ENCODE results near the gene GLRA2. TPM values are rescaled to one million over a fixed set of nuclear protein-coding genes. Genes with fewer than 3 reads are reported as not detected.
A peak's percentile ranks its signal among the peaks of the same experiment; 100 is the strongest.
"Not testable (repeated sequence)": the region's sequence is repeated elsewhere in the genome, so short reads cannot be mapped to it uniquely, and the experiment has no call there.

GLRA2 gene
- total RNA-seq, 1 donor from 2014 or later = not detected

- DNase-seq (ENCODE audit: low read depth in 2 of 2) = no peak
These were observed 61.5 kb downstream of the GLRA2 start for GRCh38 chrX:14590693-14591424.

DNA sequence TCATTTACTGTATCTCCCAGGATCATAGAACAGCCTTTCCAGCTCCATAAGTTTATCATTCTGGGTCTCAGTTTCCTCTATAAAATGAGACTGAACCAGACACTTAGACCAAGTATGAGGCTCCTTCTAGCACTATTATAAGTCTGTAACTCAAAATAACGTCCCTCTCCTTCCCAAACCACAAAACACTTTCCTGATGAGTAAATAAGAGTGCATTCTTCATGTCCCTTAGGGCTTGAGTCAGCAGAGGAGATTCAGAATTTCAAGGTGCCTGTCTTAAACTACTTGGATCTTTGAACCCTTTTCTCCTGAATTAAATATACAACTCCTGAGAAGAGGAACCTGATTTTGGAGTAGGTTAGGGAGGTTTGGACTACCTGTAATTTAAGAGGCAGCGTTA lies 62.6 kb downstream of the GLRA2 start:
- no peak for DNase-seq (ENCODE audit: low read depth in 2 of 2)

DNA sequence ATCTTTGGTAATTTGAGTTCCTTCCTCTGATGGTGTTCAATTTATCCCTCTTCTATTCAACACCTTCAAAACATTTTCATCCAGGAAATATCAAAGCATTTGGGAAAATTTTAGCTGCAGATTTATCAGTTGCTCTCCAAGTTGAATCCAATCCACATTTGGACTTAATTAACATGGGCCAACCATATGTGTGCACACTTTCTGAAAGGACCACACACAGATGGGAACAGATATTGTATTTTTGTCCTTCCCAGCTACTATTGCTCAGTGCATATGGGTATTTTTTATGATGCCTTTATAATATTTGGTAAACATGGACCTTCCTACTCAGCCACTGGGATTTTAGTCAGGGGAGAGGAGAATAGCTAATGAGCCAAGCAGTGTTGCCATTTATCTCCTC lies 65.2 kb downstream of the GLRA2 start:
- no peak for DNase-seq (ENCODE audit: low read depth in 2 of 2)

DNA sequence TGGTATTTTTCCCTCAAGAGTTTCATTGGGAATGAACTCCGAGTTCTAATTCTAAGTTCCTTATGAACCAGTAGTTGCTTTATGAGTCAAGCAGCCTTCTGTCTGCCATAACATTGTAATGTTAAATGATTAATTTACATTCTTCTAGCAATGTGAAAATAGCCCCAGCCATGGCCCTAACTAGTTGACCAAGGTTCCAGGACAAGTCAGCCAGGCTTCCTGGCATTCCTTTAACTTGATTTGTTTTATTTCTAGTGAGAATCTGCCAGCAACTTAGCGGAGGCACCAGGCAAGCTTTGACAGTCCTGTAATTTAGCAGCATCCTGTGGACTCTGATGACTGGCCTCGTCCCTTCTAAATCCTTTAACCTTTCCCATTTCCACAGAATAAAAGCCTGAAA lies 69.0 kb downstream of the GLRA2 start:
- DNase-seq (ENCODE audit: low read depth in 2 of 2) = no peak

DNA sequence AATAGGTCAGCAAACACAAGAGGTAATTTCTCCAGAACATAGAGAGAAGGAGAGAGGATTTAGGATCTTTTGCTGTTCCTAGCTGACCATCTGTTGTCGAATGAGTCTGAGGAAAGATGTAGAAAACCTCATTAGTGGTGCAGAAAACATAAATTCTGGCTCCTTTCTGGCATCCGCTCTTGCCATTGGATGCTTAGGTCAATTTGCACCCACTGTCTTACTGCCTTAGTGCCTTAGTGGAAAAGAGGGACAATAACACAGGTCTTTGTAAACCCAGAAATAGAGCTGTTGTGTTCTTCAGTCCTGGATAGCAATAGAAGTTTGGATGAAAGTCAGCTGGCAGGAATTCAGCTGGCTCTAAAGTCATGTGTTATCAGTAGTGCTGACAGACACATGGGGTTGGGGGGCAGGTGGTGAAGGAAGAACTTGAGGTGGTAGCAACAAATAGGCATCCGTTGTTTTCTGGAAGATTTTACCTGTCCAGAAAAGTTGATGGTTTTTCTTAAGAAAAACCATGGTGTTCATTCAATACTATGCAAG lies 78.2 kb downstream of the GLRA2 start:
- DNase-seq (ENCODE audit: low read depth in 2 of 2) = no peak

DNA sequence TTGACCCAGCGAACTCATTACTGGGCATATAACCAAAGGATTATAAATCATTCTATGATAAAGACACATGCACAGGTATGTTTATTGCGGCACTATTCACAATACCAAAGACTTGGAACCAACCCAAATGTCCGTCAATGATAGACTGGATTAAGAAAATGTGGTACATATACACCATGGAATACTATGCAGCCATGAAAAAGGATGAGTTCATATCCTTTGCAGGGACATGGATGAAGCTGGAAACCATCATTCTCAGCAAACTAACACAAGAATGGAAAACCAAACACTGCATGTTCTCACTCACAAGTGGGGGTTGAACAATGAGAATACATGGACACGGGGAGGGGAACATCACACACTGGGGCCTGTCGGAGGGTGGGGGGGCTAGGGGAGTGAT lies 83.1 kb downstream of the GLRA2 start:
- DNase-seq (ENCODE audit: low read depth in 2 of 2) = not testable (repeated sequence)

- DNase-seq (ENCODE audit: low read depth in 2 of 2) = no peak
These were observed 87.0 kb downstream of the GLRA2 start for GRCh38 chrX:14616301-14616700.

DNA sequence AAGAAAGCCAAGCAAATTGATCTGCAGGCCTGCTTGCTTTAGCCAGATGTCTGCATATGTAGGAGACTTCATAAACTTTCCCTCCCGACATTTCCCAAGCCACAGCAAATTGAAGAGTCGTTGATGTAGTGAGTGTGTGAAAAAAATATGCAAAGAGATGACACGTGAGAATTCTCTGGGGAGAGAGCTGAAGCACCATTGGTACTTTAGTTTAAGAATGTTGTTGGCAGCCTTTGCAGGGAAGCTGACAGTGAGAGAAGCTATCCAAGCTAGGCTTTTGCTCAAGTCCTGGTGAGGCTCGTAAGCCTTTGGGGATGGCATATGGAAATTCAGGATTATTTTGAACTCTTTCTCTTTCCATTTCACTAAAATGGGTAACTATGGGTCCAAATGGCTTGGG lies 87.5 kb downstream of the GLRA2 start:
- no peak for DNase-seq (ENCODE audit: low read depth in 2 of 2)

DNA sequence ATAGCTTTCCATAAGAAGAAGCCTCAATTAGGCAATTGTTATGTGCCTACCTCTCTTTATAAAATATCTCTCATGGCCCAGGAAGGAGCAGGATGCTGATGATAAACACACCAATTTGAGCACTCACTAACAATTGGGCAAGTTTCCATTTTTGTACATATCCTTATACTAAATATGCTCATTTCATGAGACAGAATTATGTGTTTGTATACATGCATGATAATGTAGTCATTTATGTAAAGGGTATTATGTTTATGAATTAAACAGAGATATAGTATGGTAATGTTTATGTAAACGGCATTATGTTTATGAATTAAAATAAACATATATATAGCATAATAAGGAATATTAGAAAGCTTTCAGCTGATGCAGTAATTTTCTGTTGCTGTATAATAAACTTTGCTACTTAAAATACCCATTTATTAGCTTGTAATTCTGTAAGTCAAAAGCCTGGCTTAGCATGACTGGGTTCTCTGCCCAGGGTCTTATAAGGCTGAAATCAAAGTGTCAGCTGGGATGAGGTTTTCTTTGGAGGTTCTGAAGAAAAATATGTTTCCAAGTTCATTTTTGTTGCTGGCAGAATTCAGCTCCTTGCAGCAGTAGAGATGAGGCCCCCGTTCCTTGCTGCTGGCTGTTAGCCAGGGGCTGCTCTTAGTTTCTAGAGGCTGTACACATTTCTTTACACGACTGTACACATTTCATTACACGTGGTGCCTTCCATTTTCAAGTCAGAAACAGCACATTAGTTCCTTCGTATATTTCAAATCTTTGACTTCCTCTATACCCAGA lies 89.0 kb downstream of the GLRA2 start:
- DNase-seq (ENCODE audit: low read depth in 2 of 2) = no peak

- no peak for DNase-seq (ENCODE audit: low read depth in 2 of 2)
These were observed 101.4 kb downstream of the GLRA2 start for GRCh38 chrX:14630733-14631132.

DNA sequence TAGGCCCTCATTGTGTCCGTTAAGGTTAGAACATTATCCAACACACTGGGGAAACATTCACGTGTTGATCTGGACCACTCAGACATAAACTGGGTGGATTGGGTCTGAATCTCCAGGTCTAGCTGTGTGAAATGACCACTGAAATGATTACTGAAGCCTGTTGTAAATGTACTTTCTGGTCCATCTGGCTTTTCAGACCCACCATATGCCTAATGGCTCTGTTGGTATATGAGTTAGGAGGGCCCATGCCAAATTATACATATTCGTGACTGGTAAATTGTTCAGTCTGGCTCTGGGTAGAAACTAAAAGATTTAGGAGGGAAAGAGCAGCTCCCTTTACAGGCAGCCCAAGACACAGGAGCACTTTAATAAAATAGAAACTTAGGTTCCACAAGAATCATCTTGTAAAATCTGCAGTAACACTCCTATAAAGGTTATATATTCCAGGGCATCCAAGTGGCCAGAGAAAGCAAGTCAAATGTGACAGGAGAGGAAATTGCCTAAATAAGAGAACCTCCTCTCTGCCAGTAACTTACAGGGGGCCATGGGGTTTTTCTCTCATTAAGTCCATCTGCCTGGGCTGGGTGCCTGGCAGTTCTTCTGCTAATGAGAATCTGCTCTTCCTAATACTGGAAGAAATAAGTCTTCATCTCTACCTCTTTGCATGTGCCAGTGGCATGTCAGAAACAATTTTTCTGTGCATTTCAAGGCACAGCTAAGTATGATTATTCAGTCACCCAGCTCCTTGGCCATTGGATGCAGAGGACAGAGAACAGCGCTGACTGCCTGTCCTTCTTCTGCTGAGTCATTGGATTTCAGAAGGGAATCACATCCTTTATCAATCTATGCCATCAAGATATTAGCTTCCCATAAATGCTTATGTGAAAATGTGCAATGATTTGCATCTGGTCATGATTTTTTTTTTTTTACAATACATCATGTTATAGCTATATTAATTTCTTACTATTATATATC lies 112.6 kb downstream of the GLRA2 start:
- no peak for DNase-seq (ENCODE audit: low read depth in 2 of 2)

DNA sequence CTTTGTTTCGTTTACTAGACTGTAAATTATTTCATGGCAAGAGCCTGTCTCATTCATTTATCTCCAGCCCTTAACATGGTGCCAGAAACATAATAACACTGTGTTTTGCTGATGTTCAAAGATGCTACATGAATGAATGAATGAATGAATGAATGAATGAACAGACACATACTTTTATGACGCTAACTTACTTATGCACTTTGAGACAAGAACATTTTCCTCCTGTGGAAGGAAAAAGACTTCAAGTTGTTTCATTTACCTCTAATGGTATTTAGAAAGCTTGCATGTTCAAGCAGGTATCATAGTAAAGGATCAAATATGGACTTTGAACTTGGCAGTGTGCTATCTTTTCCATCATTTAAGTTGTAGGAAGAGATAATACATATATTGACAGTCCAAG lies 131.6 kb downstream of the GLRA2 start:
- no peak for DNase-seq (ENCODE audit: low read depth in 2 of 2)

DNA sequence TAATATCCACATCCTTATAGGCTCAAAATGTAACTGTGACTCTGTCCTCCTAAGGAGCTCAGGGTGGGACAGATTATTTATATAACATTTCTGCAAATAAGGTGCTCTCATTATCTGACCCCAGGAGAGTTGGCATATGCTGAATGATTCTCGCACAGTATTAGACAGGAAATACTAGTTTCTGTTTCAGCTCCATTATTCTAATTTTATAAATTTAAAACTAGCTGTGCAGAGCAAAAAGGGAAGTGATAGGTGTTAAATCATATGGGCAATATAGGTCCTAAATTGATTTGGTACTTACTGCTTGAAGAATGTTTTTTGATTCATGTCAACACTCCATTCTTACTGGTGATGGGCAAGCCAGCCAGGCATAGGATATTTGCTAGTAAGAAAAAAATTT lies 141.5 kb downstream of the GLRA2 start:
- no peak for DNase-seq (ENCODE audit: low read depth in 2 of 2)

GRCh38 chrX:14672611-14673172 lies 143.4 kb downstream of the GLRA2 start:
- no peak for DNase-seq (ENCODE audit: low read depth in 2 of 2)

GRCh38 chrX:14673236-14673635 lies 143.9 kb downstream of the GLRA2 start:
- DNase-seq (ENCODE audit: low read depth in 2 of 2) = no peak

GRCh38 chrX:14673764-14674163 lies 144.4 kb downstream of the GLRA2 start:
- peak in 1 of 2 donors; percentile 63 for DNase-seq (ENCODE audit: low read depth in 2 of 2)

DNA sequence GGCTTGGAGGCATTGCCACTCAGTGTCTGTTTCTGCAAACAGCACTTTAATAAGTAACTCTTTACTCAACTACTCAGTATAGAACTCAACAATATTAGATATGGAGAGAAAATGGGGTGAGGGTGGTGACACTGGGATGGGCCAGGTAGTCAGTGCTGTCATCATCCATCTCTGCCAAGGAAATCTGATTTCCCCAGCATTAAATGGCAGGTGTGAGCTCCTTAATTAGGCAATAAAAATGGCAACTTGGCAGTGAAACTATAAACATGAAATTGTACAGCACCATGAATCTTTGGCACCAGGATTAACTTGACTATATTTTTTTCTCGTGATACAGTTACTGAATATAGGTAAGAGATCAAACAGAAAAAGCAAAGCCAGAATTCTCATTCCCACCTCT lies 146.2 kb downstream of the GLRA2 start:
- DNase-seq (ENCODE audit: low read depth in 2 of 2) = no peak

GRCh38 chrX:14676431-14676830 lies 147.1 kb downstream of the GLRA2 start:
- peak in 1 of 2 donors; percentile 0 for DNase-seq (ENCODE audit: low read depth in 2 of 2)

GRCh38 chrX:14688331-14688730 lies 159.0 kb downstream of the GLRA2 start:
- DNase-seq (ENCODE audit: low read depth in 2 of 2) = not testable (repeated sequence)

- no peak for DNase-seq (ENCODE audit: low read depth in 2 of 2)
These were observed 161.2 kb downstream of the GLRA2 start for GRCh38 chrX:14690553-14690952.

DNA sequence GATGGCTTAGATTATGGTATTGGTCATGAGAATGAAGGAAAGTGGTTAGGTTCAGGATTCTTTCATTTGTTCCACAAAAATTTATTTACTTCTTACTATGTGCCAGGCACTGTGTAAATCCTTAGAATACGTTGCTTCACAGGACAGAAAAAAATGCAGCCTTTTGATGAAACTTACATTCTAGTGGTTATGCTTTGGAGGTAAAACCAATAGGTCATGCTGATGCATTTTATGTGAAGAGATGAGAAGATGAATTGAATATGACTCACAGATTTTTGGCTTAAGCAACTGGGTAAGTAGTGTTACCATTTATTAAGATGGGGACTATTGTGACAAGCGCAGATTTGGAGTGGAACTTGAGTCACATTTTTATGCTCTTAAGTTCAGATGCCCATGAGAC lies 165.3 kb downstream of the GLRA2 start:
- DNase-seq (ENCODE audit: low read depth in 2 of 2) = no peak
